GM13977 (cell line): ENCODE measurements around the gene SLC22A23.

Experiments used
- DNase-seq: peaks from one replicate; pipeline ENCODE4 v3.0.0; 2012; ENCODE audit warnings: low spot score
- CTCF ChIP-seq: IDR thresholded peaks from 2 replicates; pipeline ENCODE4 v1.5.1; 2012; ENCODE audit warnings: mild to moderate bottlenecking, control low read depth; ENCODE audit not compliant: insufficient read depth; ENCODE audit errors: extremely low read depth, missing control alignments
- in situ Hi-C: fragments of 300-500 bp; cut with MboI; formaldehyde crosslinking; loops from one replicate; pipeline ENCODE4 v1.12.0; 2022; ENCODE audit warnings: low sequenced_read_pairs, low pct_unique_long_range_greater_than_20kb, mixed read lengths, inconsistent platforms; ENCODE audit not compliant: unreplicated experiment

The SLC22A23 gene

GRCh38 chr6:3489027-3489757 is 32.3 kb upstream of the SLC22A23 start:
- DNase-seq = no peak
- TF ChIP-seq CTCF = no peak
- in situ Hi-C loops = no loop called here

- no peak for DNase-seq
- TF ChIP-seq CTCF = no peak
- in situ Hi-C loops = no loop called here
Measured at GRCh38 chr6:3484946-3485345, 28.1 kb upstream of the SLC22A23 start.

- no peak for DNase-seq
- in situ Hi-C loops = no loop called here
- no peak for TF ChIP-seq CTCF
Measured at GRCh38 chr6:3484192-3484591, 27.3 kb upstream of the SLC22A23 start.

DNA sequence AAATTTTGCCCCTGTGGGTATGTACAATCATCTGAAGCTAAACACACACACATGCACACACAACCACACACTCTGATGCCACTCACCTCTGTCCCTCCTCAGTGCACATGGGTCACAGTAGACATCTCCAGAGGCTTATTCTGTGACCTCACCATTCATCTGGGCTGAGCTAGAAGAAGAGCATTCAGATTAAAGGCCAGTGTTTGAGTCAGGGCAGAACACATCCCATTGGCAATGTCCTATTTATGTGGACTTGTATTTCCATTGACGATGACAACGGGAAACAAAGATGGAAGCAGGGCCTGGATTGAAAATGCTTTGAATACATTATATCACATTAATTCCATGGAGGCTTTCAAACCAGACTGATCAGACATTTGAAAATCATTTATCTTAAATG is 26.8 kb upstream of the SLC22A23 start:
- in situ Hi-C loops = no loop called here
- no peak for DNase-seq
- TF ChIP-seq CTCF = no peak

DNA sequence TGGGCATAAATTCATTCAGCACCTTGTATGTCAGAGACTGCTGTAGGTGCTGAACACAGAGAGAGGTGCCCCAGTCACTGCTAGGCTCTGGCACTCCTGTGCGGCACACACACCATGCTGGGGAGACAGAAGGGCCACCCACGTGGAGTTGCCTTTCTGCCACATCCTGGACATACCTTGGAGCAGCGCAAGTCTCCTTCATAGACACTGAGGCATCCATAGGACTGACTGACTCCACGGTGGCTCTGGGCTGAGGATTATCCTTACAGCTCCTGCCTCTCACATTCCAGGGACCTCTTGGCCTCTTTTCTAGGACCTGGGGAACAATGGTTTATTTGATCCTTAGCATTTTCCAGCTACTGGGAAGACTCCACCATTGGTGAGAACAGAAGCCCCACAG is 26.0 kb upstream of the SLC22A23 start:
- no peak for DNase-seq
- no peak for TF ChIP-seq CTCF
- in situ Hi-C loops = no loop called here

- in situ Hi-C loops = no loop called here
- DNase-seq = no peak
- TF ChIP-seq CTCF = no peak
Measured at GRCh38 chr6:3481640-3482039, 24.8 kb upstream of the SLC22A23 start.

DNA sequence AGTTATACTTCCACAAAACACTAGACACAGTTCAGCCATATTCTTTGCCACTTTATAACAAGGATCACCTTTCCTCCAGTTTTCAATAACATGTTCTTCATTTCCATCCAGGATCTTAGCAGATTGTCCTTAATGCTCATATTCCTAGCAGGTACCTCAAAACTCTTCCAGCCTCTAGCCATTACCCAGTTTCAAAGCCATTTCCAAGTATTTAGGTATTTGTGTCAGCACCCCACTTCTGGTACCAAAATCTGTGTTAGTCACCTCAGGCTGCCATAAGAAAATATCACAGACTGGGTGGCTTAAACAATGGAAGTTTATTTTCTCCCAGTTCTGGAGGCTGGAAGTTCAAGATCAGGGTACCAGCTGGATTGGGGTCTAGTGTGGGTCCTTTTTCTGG is 23.2 kb upstream of the SLC22A23 start:
- no peak for DNase-seq
- in situ Hi-C loops = no loop called here
- TF ChIP-seq CTCF = no peak
